ENCODE data around the gene P2RX3. TPM values are rescaled to one million over a fixed set of nuclear protein-coding genes. Genes with fewer than 3 reads are reported as not detected.
"Not testable (repeated sequence)": the region's sequence is repeated elsewhere in the genome, so short reads cannot be mapped to it uniquely, and the experiment has no call there.

Gene P2RX3
- total RNA-seq, 1 donor from 2014 or later: 0.23 TPM

DNA sequence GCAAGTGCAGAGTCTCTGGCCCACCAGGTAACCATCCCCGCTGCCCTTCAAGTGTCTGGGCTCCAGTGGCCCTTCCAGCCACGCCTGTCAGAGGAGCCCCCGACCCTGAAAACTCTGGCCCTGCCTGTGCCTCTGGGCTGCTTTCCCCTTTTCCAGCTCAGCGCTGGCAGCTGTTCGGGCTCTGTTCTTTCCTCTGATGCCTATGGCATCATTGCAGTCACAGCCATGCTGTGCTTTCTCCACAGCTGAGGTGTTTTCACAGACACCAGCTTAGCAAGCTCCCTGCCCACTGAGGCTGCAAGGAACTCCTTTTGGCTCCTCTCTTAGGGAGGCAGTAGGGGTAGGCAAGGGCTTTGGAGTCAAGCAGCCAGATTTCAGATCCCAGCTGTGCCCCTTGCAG is 21.2 kb downstream of the P2RX3 start:
- Mint-ChIP-seq H3K36me3 (ENCODE audit: low read depth, unreplicated experiment) (no peaks in the 10 kb centered on the region), H3K9me3 (ENCODE audit: unreplicated experiment) (no peaks in the 10 kb centered on the region), H3K27me3 (ENCODE audit: unreplicated experiment) (peaks cover 6% of the 10 kb centered on the region), H3K27ac (ENCODE audit: unreplicated experiment) (no peak overlapping the region), H3K4me3 (ENCODE audit: unreplicated experiment) (no peak overlapping the region), H3K4me1 (ENCODE audit: unreplicated experiment) (no peaks in the 10 kb centered on the region)
- DNase-seq (ENCODE audit: low spot score): no peak
- TF ChIP-seq, protein P1, sequence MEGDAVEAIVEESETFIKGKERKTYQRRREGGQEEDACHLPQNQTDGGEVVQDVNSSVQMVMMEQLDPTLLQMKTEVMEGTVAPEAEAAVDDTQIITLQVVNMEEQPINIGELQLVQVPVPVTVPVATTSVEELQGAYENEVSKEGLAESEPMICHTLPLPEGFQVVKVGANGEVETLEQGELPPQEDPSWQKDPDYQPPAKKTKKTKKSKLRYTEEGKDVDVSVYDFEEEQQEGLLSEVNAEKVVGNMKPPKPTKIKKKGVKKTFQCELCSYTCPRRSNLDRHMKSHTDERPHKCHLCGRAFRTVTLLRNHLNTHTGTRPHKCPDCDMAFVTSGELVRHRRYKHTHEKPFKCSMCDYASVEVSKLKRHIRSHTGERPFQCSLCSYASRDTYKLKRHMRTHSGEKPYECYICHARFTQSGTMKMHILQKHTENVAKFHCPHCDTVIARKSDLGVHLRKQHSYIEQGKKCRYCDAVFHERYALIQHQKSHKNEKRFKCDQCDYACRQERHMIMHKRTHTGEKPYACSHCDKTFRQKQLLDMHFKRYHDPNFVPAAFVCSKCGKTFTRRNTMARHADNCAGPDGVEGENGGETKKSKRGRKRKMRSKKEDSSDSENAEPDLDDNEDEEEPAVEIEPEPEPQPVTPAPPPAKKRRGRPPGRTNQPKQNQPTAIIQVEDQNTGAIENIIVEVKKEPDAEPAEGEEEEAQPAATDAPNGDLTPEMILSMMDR (IDR thresholded peaks at IDR 0.05; ENCODE audit: unreplicated experiment): no peak

DNA sequence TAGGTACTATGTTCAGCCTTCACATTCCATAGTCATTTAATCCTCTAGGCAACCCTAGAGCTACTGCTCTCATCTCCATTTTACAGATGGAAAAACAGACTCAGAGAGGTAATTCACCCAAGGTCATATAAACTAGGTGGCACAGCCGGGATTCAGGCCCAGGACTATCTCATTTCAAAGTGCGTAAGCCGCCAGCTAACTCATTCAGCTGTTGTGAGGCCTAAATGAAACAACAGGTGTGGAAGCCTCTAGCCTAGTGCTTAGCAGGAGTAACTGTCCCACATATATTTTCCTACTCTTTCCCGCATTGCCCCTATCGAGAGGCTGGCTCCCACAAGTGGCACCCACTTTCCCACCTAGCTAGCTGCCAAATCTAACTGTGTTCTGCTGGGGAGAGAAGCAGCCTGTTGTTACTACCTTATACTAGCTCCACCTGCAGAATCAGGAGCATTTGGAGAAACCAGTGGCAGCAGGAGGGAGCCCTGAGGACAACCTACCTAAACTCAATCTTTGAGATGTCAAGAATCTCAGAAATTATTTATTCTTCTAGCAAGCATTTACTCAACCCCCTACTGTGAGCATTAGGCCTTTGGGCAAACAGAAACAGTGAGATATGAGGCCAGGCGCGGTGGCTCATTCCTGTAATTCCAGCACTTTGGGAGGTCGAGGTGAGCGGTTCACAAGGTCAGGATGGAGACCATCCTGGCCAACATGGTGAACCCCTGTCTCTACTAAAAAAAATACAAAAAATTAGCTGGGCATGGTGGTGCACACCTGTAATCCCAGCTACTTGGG is 21.9 kb downstream of the P2RX3 start:
- no peaks in the 10 kb centered on the region for H3K9me3 Mint-ChIP-seq (ENCODE audit: unreplicated experiment)
- no peaks in the 10 kb centered on the region for H3K36me3 Mint-ChIP-seq (ENCODE audit: low read depth, unreplicated experiment)
- DNase-seq (ENCODE audit: low spot score): no peak
- no peaks in the 10 kb centered on the region for H3K4me1 Mint-ChIP-seq (ENCODE audit: unreplicated experiment)
- H3K27me3 Mint-ChIP-seq (ENCODE audit: unreplicated experiment): peaks cover 5% of the 10 kb centered on the region
- no peak overlapping the region for H3K4me3 Mint-ChIP-seq (ENCODE audit: unreplicated experiment)
- no peak overlapping the region for H3K27ac Mint-ChIP-seq (ENCODE audit: unreplicated experiment)
- TF ChIP-seq, protein P1 (IDR thresholded peaks at IDR 0.05; ENCODE audit: unreplicated experiment): no peak

DNA sequence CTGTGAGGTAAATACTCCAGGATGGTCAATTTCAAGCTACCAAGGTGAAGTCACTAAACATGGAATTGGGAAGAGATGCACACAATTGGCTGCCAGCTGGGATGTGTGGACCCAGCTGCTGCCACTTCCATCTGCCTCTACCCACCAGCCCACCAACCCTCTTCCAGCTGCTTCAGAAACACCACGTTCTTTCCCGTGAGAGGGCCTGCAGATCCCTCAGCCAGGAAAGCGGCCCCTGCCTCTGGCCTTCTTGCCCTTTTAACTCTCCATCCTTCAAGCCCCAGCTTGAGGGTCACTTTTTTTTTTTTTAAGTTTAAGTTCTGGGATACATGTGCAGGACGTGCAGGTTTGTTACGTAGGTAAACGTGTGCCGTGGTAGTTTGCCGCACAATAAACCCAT is 22.8 kb downstream of the P2RX3 start:
- DNase-seq (ENCODE audit: low spot score): no peak
- Mint-ChIP-seq H3K27me3 (ENCODE audit: unreplicated experiment) (peaks cover 5% of the 10 kb centered on the region), H3K4me1 (ENCODE audit: unreplicated experiment) (no peaks in the 10 kb centered on the region), H3K9me3 (ENCODE audit: unreplicated experiment) (no peaks in the 10 kb centered on the region), H3K4me3 (ENCODE audit: unreplicated experiment) (no peak overlapping the region), H3K36me3 (ENCODE audit: low read depth, unreplicated experiment) (no peaks in the 10 kb centered on the region), H3K27ac (ENCODE audit: unreplicated experiment) (no peak overlapping the region)
- TF ChIP-seq, protein P1 (IDR thresholded peaks at IDR 0.05; ENCODE audit: unreplicated experiment): no peak

DNA sequence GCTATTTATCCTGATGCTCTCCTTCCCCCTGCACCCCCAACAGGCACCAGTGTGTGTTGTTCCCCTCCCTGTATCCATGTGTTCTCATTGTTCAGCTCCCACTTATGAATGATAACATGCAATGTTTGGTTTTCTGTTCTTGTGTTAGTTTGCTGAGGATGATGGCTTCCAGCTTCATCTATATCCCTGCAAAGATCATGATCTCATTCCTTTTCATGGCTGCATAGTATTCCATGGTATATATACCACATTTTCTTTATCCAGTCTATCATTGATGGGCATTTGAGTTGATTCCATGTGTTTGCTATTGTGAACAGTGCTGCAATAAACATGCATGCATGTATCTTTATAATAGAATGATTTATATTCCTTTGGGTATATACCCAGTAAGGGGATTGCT is 23.3 kb downstream of the P2RX3 start:
- not testable (repeated sequence) for DNase-seq (ENCODE audit: low spot score); H3K27me3 Mint-ChIP-seq (ENCODE audit: unreplicated experiment); H3K4me1 Mint-ChIP-seq (ENCODE audit: unreplicated experiment); H3K4me3 Mint-ChIP-seq (ENCODE audit: unreplicated experiment); H3K27ac Mint-ChIP-seq (ENCODE audit: unreplicated experiment); H3K36me3 Mint-ChIP-seq (ENCODE audit: low read depth, unreplicated experiment); H3K9me3 Mint-ChIP-seq (ENCODE audit: unreplicated experiment)

DNA sequence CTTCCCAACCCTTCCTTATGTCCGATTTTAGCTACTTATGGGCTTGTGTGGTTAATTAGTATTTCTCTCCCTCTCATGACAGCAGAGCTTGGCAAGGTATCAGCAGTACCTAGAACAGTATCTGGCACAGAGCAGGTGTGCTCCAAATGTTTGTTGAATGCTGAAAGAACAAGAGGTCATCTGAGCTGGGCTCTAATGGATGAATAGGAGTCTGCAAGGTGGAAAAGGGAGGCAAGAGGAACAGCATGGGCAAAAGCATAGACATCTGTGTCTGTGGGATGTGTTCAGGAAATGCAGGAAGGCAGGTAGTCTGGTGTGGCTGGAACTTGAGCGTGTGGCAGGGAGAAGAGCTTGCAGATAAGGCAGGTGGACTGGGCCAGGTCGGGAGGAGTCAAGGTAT is 23.8 kb downstream of the P2RX3 start:
- Mint-ChIP-seq H3K4me3 (ENCODE audit: unreplicated experiment) (no peak overlapping the region), H3K27me3 (ENCODE audit: unreplicated experiment) (peaks cover 5% of the 10 kb centered on the region)

More for the DNA sequence above, 23.8 kb downstream of the P2RX3 start:
- TF ChIP-seq, protein P1 (IDR thresholded peaks at IDR 0.05; ENCODE audit: unreplicated experiment): no peak
- Mint-ChIP-seq H3K27ac (ENCODE audit: unreplicated experiment) (no peak overlapping the region), H3K4me1 (ENCODE audit: unreplicated experiment) (no peaks in the 10 kb centered on the region), H3K36me3 (ENCODE audit: low read depth, unreplicated experiment) (no peaks in the 10 kb centered on the region), H3K9me3 (ENCODE audit: unreplicated experiment) (no peaks in the 10 kb centered on the region)
- DNase-seq (ENCODE audit: low spot score): no peak
